ENCODE data around the gene MINDY2.
"Not testable (repeated sequence)": the region's sequence is repeated elsewhere in the genome, so short reads cannot be mapped to it uniquely, and the experiment has no call there.

The MINDY2 gene

GRCh38 chr15:58797505-58797904 is 26.4 kb downstream of the MINDY2 start:
- Histone ChIP-seq H3K27me3 (ENCODE audit: low read depth) (no peaks in the 10 kb centered on the region), H3K36me3 (replicated peaks) (no peaks in the 10 kb centered on the region), H3K4me3 (no peak overlapping the region), H3K9me3 (no peaks in the 10 kb centered on the region), H3K4me1 (no peaks in the 10 kb centered on the region)
- in situ Hi-C loops (cut with MboI; ENCODE audit: low sequenced_read_pairs) = no loop called here
- DNase-seq (ENCODE audit: low spot score in 2 of 2) = no peak

GRCh38 chr15:58805095-58805494 is 34.0 kb downstream of the MINDY2 start:
- H3K27me3 ChIP-seq (ENCODE audit: low read depth) = no peaks in the 10 kb centered on the region
- no peaks in the 10 kb centered on the region for H3K9me3 ChIP-seq
- H3K4me3 ChIP-seq = no peak overlapping the region
- no peaks in the 10 kb centered on the region for H3K4me1 ChIP-seq
- in situ Hi-C loops (cut with MboI; ENCODE audit: low sequenced_read_pairs) = no loop called here
- no peak for DNase-seq (ENCODE audit: low spot score in 2 of 2)
- H3K36me3 ChIP-seq (replicated peaks) = peaks cover 3% of the 10 kb centered on the region; the same call in 1 of the 2 replicates

GRCh38 chr15:58823267-58823666 is 52.2 kb downstream of the MINDY2 start:
- H3K4me1 ChIP-seq; H3K27me3 ChIP-seq (ENCODE audit: low read depth); H3K36me3 ChIP-seq (replicated peaks); in situ Hi-C loops (cut with MboI; ENCODE audit: low sequenced_read_pairs); H3K9me3 ChIP-seq; H3K4me3 ChIP-seq; DNase-seq (ENCODE audit: low spot score in 2 of 2): not testable (repeated sequence)

GRCh38 chr15:58830556-58830955 is 59.5 kb downstream of the MINDY2 start:
- DNase-seq (ENCODE audit: low spot score in 2 of 2) = no peak
- Histone ChIP-seq H3K36me3 (replicated peaks) (no peaks in the 10 kb centered on the region), H3K27me3 (ENCODE audit: low read depth) (no peaks in the 10 kb centered on the region), H3K4me3 (no peak overlapping the region), H3K9me3 (no peaks in the 10 kb centered on the region), H3K4me1 (peaks cover 15% of the 10 kb centered on the region)
- in situ Hi-C loops (cut with MboI; ENCODE audit: low sequenced_read_pairs) = no loop called here

GRCh38 chr15:58833681-58834426 is 62.8 kb downstream of the MINDY2 start:
- peaks cover 15% of the 10 kb centered on the region for H3K4me1 ChIP-seq
- in situ Hi-C loops (cut with MboI; ENCODE audit: low sequenced_read_pairs); H3K9me3 ChIP-seq; H3K27me3 ChIP-seq (ENCODE audit: low read depth); H3K36me3 ChIP-seq (replicated peaks); H3K4me3 ChIP-seq: not testable (repeated sequence)
- DNase-seq (ENCODE audit: low spot score in 2 of 2) = peak; percentile 14 to 61

- DNase-seq (ENCODE audit: low spot score in 2 of 2) = no peak
- in situ Hi-C loops (cut with MboI; ENCODE audit: low sequenced_read_pairs) = no loop called here
- Histone ChIP-seq H3K4me3 (no peak overlapping the region), H3K4me1 (no peaks in the 10 kb centered on the region), H3K27me3 (ENCODE audit: low read depth) (no peaks in the 10 kb centered on the region), H3K9me3 (no peaks in the 10 kb centered on the region), H3K36me3 (replicated peaks) (no peaks in the 10 kb centered on the region)
These were observed 68.4 kb downstream of the MINDY2 start for GRCh38 chr15:58839485-58839884.

- in situ Hi-C loops (cut with MboI; ENCODE audit: low sequenced_read_pairs) = no loop called here
These were observed 68.9 kb downstream of the MINDY2 start for GRCh38 chr15:58840048-58840447.

GRCh38 chr15:58842713-58843396 is 71.8 kb downstream of the MINDY2 start:
- DNase-seq (ENCODE audit: low spot score in 2 of 2) = no peak
- Histone ChIP-seq H3K4me3 (no peak overlapping the region), H3K36me3 (replicated peaks) (0 out of 2 replicates have a peak, but pooled peaks cover 4% of the 10 kb centered on the region), H3K9me3 (no peaks in the 10 kb centered on the region), H3K4me1 (no peaks in the 10 kb centered on the region), H3K27me3 (ENCODE audit: low read depth) (no peaks in the 10 kb centered on the region)
- in situ Hi-C loops (cut with MboI; ENCODE audit: low sequenced_read_pairs) = no loop called here

More at GRCh38 chr15:58840048-58840447, 68.9 kb downstream of the MINDY2 start:
- Histone ChIP-seq H3K4me1 (no peaks in the 10 kb centered on the region), H3K36me3 (replicated peaks) (no peaks in the 10 kb centered on the region), H3K27me3 (ENCODE audit: low read depth) (no peaks in the 10 kb centered on the region), H3K4me3 (no peak overlapping the region), H3K9me3 (no peaks in the 10 kb centered on the region)
- no peak for DNase-seq (ENCODE audit: low spot score in 2 of 2)

GRCh38 chr15:58851205-58851604 is 80.1 kb downstream of the MINDY2 start:
- in situ Hi-C loops (cut with MboI; ENCODE audit: low sequenced_read_pairs); H3K36me3 ChIP-seq (replicated peaks): not testable (repeated sequence)

GRCh38 chr15:58852347-58852746 is 81.2 kb downstream of the MINDY2 start:
- H3K9me3 ChIP-seq = no peaks in the 10 kb centered on the region
- no peaks in the 10 kb centered on the region for H3K4me1 ChIP-seq
- in situ Hi-C loops (cut with MboI; ENCODE audit: low sequenced_read_pairs) = no loop called here
- H3K4me3 ChIP-seq = no peak overlapping the region
- no peak for DNase-seq (ENCODE audit: low spot score in 2 of 2)
- H3K27me3 ChIP-seq (ENCODE audit: low read depth) = no peaks in the 10 kb centered on the region
- H3K36me3 ChIP-seq (replicated peaks) = peaks cover 4% of the 10 kb centered on the region; the same call in 1 of the 2 replicates

More at GRCh38 chr15:58851205-58851604, 80.1 kb downstream of the MINDY2 start:
- DNase-seq (ENCODE audit: low spot score in 2 of 2); H3K9me3 ChIP-seq; H3K27me3 ChIP-seq (ENCODE audit: low read depth); H3K4me3 ChIP-seq; H3K4me1 ChIP-seq: not testable (repeated sequence)

- Histone ChIP-seq H3K4me1 (no peaks in the 10 kb centered on the region), H3K9me3 (no peaks in the 10 kb centered on the region), H3K27me3 (ENCODE audit: low read depth) (no peaks in the 10 kb centered on the region), H3K4me3 (no peak overlapping the region), H3K36me3 (replicated peaks) (no peaks in the 10 kb centered on the region)
- no peak for DNase-seq (ENCODE audit: low spot score in 2 of 2)
- in situ Hi-C loops (cut with MboI; ENCODE audit: low sequenced_read_pairs) = no loop called here
These were observed 83.5 kb downstream of the MINDY2 start for GRCh38 chr15:58854593-58854992.

- no peaks in the 10 kb centered on the region for H3K4me1 ChIP-seq
- no peaks in the 10 kb centered on the region for H3K36me3 ChIP-seq (replicated peaks)
- H3K9me3 ChIP-seq = no peaks in the 10 kb centered on the region
- in situ Hi-C loops (cut with MboI; ENCODE audit: low sequenced_read_pairs) = no loop called here
- DNase-seq (ENCODE audit: low spot score in 2 of 2) = no peak
- no peak overlapping the region for H3K4me3 ChIP-seq
- no peaks in the 10 kb centered on the region for H3K27me3 ChIP-seq (ENCODE audit: low read depth)
These were observed 85.0 kb downstream of the MINDY2 start for GRCh38 chr15:58856086-58856485.

- H3K27me3 ChIP-seq (ENCODE audit: low read depth); H3K9me3 ChIP-seq; DNase-seq (ENCODE audit: low spot score in 2 of 2); in situ Hi-C loops (cut with MboI; ENCODE audit: low sequenced_read_pairs); H3K4me1 ChIP-seq; H3K4me3 ChIP-seq; H3K36me3 ChIP-seq (replicated peaks): not testable (repeated sequence)
These were observed 85.5 kb downstream of the MINDY2 start for GRCh38 chr15:58856621-58857020.

- H3K4me1 ChIP-seq = no peaks in the 10 kb centered on the region
- no peaks in the 10 kb centered on the region for H3K36me3 ChIP-seq (replicated peaks)
- H3K27me3 ChIP-seq (ENCODE audit: low read depth) = no peaks in the 10 kb centered on the region
- in situ Hi-C loops (cut with MboI; ENCODE audit: low sequenced_read_pairs) = no loop called here
- no peak for DNase-seq (ENCODE audit: low spot score in 2 of 2)
- H3K4me3 ChIP-seq = no peak overlapping the region
- H3K9me3 ChIP-seq = no peaks in the 10 kb centered on the region
These were observed 91.2 kb downstream of the MINDY2 start for GRCh38 chr15:58862326-58862725.
